ENCODE data around the gene DCHS2. TPM values are rescaled to one million over a fixed set of nuclear protein-coding genes. Genes with fewer than 3 reads are reported as not detected.

Gene DCHS2
- total RNA-seq, 4 donors from 2014 or later = under 0.01 TPM; not detected in 3

DNA sequence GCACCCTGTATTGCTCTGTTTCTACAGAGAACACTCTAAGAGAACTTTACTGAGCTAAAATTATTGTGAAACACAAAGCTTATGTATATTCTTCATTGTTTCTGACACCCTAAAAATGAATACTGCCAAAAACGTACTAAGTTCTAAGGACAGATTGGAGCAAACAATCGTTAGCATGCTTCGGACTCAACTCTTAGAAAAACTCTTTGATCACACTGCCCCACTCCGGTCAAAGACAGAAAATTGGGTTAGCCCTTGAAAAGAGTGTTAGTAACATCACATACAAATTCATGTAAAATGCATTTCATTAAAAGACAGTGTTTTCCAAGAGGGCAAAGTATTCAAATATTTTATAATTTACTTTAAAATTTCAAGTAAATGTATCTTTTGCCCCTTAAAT, 177.4 kb downstream of the DCHS2 start:
- WGBS, 2 donors = 24 to 30% methylated on average over 4 of the region's 4 CpGs
- Histone ChIP-seq H3K9me3 (peaks cover 0 to 10% (median 5%) of the 10 kb centered on the region in 4 donors), H3K4me1 (no peaks in the 10 kb centered on the region), H3K36me3 (no peaks in the 10 kb centered on the region), H3K27me3 (peaks cover 0 to 3% of the 10 kb centered on the region in 2 donors), H3K27ac (no peak overlapping the region), H3K4me3 (no peak overlapping the region)
- DNase-seq (ENCODE audit: low spot score in 2 of 2) = peak in 1 of 2 donors; percentile 27
- TF ChIP-seq EP300 (IDR thresholded peaks at IDR 0.05) (no peak), CTCF (IDR thresholded peaks at IDR 0.05) (peak in 2 of 5 experiments; percentile 12 to 32)

GRCh38 chr4:154313004-154313585, 178.5 kb downstream of the DCHS2 start:
- WGBS, 2 donors = 59 to 66% methylated on average over 5 of the region's 5 CpGs
- TF ChIP-seq EP300 (IDR thresholded peaks at IDR 0.05) = no peak
- no peak for TF ChIP-seq POLR2A (IDR thresholded peaks at IDR 0.05)
- Histone ChIP-seq H3K9me3 (peaks cover 0 to 2% (median 0%) of the 10 kb centered on the region in 4 donors), H3K27ac (no peak overlapping the region), H3K4me1 (no peaks in the 10 kb centered on the region), H3K4me3 (no peak overlapping the region), H3K27me3 (peaks cover 0 to under 1% of the 10 kb centered on the region in 2 donors), H3K36me3 (no peaks in the 10 kb centered on the region)
- no peak for DNase-seq (ENCODE audit: low spot score in 2 of 2)

GRCh38 chr4:154312246-154312645, 179.4 kb downstream of the DCHS2 start:
- 82 to 83% methylated on average over 6 of the region's 7 CpGs for WGBS, 2 donors
- TF ChIP-seq CTCF (IDR thresholded peaks at IDR 0.05) (no peak), POLR2A (IDR thresholded peaks at IDR 0.05) (no peak), EP300 (IDR thresholded peaks at IDR 0.05) (no peak)
- Histone ChIP-seq H3K36me3 (no peaks in the 10 kb centered on the region), H3K27me3 (no peaks in the 10 kb centered on the region), H3K27ac (no peak overlapping the region), H3K9me3 (no peaks in the 10 kb centered on the region), H3K4me1 (no peaks in the 10 kb centered on the region), H3K4me3 (no peak overlapping the region)
- DNase-seq (ENCODE audit: low spot score in 2 of 2) = no peak

- DNase-seq (ENCODE audit: low spot score in 2 of 2) = no peak
- Histone ChIP-seq H3K9me3 (no peaks in the 10 kb centered on the region), H3K27me3 (no peaks in the 10 kb centered on the region), H3K36me3 (no peaks in the 10 kb centered on the region), H3K4me3 (no peak overlapping the region), H3K4me1 (no peaks in the 10 kb centered on the region), H3K27ac (no peak overlapping the region)
- TF ChIP-seq EP300 (IDR thresholded peaks at IDR 0.05) (no peak), CTCF (IDR thresholded peaks at IDR 0.05) (no peak)
Observed at GRCh38 chr4:154310578-154310977, 181.0 kb downstream of the DCHS2 start.

DNA sequence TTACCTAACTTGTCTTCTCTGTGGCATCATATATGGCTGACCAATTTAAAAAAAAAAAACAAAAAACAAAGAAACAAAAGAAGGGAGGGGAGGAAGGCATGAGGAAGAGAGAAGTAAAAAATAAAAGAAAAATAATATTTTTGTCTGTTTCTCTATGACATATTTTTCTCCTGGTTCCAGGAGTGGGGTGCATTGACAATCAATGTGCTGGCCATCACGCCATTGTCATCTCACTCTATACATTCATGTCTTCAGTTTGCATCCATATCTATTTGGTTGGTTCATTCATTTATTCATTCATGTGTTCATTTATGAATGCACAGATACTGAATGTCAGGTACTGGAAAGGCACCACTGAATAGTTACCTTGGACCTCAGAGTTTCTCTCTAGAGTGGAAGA, 183.4 kb downstream of the DCHS2 start:
- TF ChIP-seq EP300 (IDR thresholded peaks at IDR 0.05) (no peak), POLR2A (IDR thresholded peaks at IDR 0.05) (no peak), CTCF (IDR thresholded peaks at IDR 0.05) (no peak)
- H3K4me3 ChIP-seq = no peak overlapping the region
- 86 to 95% methylated on average over 1 of the region's 1 CpG for WGBS, 2 donors
- no peak for DNase-seq (ENCODE audit: low spot score in 2 of 2)
- H3K4me1 ChIP-seq = peaks cover 0 to 3% (median 0%) of the 10 kb centered on the region in 4 donors
- no peaks in the 10 kb centered on the region for H3K9me3 ChIP-seq
- no peak overlapping the region for H3K27ac ChIP-seq
- no peaks in the 10 kb centered on the region for H3K36me3 ChIP-seq
- no peaks in the 10 kb centered on the region for H3K27me3 ChIP-seq

DNA sequence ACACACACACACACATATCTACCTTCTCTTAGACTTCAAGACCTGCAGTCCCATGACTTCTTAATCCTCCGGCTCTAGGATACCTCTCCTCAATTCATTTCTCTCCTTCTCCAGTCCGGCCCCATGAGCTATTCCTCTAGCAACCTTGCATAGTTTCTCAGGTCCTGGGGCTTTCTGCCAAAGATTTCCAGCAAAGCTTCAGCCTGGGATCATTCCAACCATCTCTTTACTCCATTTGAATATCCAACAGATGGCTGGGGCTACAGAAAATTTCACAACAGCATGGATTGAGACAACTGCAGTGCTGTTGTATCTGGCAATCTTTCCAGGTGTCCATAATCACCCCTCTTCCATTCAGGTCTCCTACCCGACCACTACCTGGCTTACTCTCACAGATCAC, 184.1 kb downstream of the DCHS2 start:
- Histone ChIP-seq H3K36me3 (no peaks in the 10 kb centered on the region), H3K27ac (no peak overlapping the region), H3K4me1 (peaks cover 0 to 3% (median 0%) of the 10 kb centered on the region in 4 donors), H3K27me3 (no peaks in the 10 kb centered on the region), H3K9me3 (no peaks in the 10 kb centered on the region), H3K4me3 (no peak overlapping the region)
- TF ChIP-seq EP300 (IDR thresholded peaks at IDR 0.05) (no peak), CTCF (IDR thresholded peaks at IDR 0.05) (no peak), POLR2A (IDR thresholded peaks at IDR 0.05) (no peak)
- no peak for DNase-seq (ENCODE audit: low spot score in 2 of 2)
- 66 to 80% methylated on average over 3 of the region's 3 CpGs for WGBS, 2 donors

Data from tibial nerve (tissue), 4 donors.